GM18517 (cell line): ENCODE results near the gene CCDC85B.
"Not testable (repeated sequence)": the region's sequence is repeated elsewhere in the genome, so short reads cannot be mapped to it uniquely, and the experiment has no call there.

ENCODE experiments used
- ATAC-seq: cut with Tn5 transposase; IDR thresholded peaks from one replicate; pipeline ENCODE4 v1.9.1; 2021; ENCODE audit warnings: mild to moderate bottlenecking, moderate library complexity; ENCODE audit not compliant: unreplicated experiment

CCDC85B gene

DNA sequence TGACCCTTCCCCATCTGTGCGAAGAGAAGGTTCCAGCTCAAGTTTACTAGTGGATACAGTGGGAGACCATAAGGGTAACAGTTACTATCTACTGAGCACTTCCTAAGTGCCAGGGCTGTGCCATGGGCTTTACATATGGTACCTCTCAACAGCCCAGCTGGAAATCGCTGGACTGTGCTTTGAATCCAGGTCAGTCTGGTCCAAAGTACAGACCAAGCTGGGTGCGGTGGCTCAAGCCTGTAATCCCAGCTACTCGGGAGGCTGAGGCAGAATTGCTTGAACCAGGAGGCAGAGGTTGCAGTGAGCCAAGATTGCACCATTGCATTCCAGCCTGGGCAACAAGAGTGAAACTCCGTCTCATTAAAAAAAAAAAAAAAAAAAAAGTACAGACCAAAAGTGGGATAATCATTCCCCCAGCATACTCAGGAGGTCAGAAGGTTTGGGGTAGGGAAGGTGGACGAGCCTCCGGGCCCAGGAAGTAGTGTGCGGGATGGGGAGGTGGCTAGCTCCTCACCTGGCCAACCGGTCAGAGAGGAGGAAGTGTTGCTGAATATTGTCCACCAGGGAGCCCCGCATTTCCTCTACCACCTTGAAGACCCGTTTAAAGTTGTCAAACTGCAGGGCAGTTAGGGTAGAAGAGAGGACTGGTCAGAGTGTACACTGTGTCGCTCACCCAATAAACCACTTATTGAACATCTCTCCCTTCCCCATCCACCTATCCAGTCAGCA, 4.5 kb upstream of the CCDC85B start:
- ATAC-seq = no peak

DNA sequence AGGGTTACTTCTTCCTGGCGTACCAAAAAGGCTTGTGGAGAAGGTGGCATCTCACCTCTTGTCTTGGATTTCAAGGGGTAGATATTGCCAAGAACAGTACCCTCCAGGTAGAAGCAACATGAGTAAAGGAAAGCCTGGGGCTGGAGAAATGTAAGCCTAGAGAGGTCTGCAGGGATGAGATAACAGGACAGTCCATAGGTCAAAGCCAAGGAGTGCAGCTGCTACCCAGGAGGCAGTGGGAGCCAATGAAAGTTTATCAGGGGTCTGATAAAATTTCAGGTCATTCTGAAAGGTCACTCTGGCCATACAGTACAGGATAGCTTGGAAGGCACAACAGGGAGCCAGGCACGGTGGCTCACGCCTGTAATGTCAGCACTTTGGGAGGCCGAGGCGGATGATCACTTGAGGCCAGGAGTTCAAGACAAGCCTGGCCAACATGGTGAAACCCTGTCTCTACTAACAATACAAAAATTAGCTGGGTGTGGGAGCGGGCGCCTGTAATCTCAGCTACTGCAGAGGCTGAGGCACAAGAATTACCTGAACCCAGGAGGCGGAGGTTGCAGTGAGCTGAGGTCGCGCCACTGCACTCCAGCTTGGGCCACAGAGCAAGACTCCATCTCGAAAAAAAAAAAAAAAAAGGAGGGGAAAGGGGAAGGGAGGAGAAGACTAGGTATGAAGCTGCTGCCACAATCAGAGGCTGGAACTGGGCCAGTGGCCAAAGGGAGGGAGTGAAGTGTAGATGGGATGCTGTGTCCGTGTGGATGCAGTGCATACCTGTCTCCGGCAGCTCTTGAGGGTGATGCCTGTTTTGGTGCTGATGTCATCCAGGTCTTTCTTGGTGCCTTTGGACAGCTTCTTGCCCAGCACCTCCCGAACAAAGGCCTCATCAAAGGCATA, 3.4 kb upstream of the CCDC85B start:
- no peak for ATAC-seq

DNA sequence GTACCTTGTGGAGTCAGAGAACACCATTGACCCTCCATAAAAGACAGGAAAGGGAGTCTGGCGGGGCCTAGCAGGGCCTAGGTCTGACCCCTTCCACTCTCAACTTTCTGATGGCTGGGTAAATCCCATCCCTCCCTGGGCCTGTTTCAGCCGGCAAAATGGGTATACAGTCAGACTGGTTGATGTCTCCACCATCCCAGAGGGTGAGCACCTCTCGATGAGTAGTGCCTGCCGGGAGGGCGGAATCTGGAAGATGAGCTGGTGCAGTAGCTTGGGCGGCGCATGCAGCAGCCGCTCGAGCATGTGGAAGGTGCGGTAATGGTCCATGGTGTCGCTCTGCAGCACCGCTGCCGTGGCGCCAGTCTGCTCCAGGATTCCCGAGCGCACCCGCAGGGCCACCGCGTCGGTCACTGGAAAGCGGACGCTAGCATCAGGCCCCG, 2.7 kb upstream of the CCDC85B start:
- ATAC-seq = no peak

DNA sequence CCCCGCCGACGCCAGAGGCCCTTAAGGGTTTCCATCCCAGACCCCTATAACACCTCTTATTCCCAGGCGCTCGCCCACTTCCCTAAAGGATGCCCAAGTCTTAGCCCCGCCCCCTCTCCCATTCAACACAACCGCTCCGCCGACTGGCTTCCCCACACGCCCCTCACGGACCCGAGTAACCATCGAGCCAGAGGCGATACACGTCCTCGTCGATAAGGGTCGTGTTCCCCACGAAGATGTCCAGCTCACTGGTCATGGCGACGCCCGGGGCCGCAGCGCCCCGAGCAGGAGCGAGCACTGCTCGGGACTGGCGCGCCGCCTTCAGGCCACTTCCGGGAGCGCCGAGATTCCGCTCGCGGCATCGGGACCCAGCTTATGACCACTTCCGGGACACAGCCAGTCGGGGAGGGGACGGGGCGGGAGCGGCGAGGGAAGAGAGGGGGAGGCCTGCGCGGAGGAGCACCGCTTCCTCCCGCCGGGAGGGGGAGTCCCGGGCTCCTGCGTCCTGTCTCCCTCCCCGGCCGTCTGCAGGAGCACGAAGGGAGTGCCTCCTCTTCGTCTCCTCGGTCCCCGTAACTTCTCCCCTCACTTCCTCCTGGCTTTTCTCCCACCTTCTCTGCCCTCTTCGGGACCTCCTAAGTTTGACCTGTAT, 2.2 kb upstream of the CCDC85B start, which contains the start of gene FIBP:
FIBP (minus strand) TSS at position 309 of the 652 bp plus-strand sequence; CDS start at position 256, 53 bp downstream.
- peak; percentile 41 for ATAC-seq

DNA sequence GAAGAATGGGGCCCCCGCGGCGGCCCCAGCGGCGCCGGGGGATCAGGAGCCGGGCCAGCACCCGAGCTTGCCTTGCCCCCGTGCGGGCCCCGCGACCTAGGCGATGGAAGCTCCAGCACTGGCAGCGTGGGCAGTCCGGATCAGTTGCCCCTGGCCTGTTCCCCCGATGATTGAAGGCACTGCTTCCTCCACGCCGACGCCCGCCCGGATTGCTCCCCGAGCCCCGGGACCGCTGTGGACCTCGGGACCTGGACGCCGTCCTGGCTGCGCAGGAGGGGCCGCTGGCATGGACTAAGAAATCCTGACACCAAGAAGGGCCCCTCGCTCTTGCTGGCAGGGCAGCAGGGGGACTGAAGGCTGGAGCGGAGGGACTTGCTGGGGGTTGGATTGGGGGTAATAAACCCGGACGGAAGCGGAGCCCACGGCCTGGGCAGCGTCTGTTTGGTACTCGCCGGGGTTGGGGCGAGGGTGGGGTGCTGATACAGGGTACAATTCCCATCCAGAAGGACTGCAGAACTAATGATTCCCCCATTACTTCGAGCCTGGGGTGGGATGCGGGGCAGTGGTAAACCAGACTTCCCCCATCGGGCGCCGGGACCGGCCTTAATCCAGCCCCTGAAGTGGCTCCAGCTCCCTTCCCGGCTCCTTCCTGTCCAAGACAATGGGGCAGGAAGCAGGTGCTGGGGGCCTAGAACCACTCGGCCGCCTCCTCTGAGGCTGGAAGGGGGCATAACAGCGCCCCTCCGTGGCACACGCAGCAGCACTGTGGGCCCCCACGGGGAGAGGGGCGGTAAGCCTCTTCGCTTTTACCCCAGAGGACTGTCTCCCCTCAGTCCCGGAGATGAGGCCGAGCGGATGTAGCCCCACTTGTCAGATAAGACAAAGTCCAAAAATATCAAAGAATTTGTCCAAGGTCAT, 1.0 kb downstream of the CCDC85B start:
- ATAC-seq = no peak

DNA sequence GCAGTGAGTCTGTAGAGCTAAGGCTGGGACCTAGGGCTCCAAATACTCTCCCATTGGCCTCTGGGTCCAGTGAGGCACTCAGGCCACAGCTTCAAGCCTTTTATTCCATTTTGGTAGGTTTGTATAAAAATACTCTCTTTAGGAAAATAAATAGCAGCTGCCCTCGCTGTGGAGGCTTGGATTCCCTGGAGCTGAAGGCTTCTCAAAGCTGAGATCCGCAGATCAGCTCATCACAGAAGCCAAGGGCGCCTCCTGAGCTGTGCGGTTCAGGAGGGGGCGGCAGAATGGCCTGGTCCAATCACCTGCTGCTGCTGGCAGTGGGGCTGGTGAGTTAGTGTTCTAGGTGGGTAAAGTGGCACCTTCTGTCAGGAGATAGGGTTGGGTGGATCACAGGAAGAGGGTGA, 1.7 kb downstream of the CCDC85B start:
- ATAC-seq = not testable (repeated sequence)

DNA sequence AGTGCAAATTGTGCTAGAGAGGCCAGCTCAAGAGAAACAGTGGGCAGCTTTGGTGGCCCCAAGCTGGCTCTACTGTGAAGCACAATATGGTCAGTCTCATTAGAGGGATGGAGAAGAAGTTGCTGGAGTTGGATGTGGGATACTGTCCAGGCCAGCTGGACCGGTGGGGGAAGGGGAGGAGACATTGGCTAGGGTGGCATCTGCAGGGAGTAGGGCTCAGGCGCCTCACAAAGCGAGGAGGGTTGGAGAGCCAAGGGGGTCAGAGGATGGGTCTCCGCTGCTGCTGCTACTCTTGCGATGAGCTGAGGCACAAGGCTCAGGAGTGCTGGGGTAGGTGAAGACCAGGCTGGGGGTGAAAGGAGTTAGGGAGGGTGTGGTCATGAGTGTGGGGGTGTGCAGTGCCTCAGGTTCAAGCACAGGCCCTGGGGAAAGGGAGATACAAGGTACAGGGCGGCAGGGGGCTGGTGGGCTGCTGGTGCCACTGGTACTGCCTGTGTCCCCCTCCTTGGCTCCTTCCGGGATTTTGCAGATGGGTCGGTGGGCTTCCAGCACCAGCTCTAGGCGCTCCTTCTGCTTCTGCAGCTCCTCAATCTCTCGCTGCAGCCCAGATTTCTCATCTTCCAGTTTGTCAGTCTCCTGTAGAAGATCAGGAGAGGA, 2.3 kb downstream of the CCDC85B start:
- no peak for ATAC-seq

DNA sequence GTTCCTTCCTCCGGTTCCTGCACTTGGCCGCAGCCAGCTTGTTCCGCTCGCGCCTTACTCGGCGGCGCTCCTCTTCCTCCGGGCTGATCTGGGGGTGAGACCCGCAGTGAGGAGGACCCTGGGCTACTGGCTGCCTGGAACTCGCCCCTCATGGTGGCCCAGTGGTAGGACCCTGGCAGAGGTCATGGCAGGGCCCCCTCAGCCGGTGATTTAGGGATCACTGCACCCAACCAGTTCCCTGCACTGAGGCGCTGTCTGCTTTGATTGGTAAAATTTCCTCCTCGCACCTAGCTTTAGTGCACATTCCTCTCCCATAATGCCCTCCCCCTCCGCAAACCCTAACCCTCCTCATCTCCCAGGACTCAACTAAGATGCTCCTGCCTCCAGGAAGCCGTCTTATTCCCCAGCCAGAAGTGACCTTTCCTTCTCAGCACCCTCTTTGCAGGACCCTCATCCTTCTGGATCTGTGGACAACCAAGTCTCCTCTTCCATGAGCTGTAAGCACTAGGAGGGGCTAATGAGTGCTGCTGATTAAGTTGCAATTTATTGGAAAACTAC, 3.6 kb downstream of the CCDC85B start:
- no peak for ATAC-seq

DNA sequence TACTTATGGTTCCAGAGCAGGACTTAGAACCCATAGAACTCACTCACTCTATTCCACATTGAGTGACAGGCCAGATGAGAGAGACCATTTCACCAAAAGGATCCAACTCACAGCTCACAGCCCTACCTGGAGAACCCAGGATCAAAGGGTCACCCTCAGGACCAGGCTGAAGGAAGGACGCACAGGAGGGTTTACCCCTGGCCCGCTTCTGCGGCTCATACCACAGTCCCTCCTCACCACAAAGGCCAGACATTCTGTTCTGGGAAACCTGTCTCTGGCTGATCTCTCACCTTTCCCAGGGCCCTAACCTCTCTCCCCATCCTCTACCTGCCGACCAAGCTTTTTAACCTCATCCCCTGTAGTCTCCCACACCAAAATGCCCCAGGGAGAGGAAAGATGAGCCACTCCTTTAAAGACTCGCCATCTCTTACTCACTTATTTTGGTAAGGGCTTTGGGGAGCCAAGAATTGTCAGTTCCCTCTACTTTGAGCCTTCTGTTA, 5.1 kb downstream of the CCDC85B start:
- ATAC-seq = no peak

DNA sequence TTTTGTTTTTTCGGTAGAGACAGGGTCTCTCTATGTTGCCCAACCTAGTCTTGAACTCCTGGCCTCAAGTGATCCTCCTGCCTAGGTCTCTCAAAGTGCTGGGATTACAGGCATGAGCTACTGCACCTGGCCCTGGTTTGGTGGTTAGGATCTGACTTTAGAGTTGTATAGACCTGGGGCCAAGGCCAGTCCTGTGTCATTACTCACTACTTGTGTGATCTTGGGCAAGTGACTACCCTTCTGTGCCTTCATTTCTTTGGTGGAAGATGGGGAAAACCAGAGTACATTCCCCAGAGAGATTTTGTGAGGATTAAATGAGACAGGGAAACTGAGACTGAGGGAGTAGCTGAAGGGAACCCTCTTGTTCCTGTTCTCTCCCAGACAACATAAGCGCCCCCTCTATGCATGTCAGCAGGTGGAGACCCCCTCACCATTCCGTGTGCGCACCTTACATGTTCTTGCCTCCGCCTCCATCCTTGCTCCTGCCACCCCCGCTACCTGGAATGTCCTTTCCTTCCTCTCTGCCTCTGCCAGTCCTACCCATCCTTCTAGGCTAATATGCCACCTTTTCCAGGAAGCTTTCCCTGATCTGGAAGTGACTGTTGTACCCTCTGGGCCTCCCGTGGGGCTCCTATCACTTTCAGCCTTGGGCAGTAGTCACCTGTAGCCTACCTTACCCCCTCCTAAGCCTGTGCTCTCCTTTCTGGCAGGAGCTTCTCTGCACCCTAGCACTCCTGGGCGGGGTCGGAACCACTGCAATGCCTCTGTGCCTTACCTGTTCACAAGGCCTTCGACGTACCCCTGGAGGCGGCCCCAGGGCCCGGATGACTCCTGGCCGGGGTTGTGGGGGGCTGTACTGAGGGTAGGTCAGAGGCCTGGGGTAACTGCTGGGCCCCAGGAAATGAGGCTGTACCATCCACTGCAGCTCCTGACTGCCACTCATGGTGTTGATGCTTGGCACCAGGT, 5.8 kb downstream of the CCDC85B start:
- no peak for ATAC-seq

DNA sequence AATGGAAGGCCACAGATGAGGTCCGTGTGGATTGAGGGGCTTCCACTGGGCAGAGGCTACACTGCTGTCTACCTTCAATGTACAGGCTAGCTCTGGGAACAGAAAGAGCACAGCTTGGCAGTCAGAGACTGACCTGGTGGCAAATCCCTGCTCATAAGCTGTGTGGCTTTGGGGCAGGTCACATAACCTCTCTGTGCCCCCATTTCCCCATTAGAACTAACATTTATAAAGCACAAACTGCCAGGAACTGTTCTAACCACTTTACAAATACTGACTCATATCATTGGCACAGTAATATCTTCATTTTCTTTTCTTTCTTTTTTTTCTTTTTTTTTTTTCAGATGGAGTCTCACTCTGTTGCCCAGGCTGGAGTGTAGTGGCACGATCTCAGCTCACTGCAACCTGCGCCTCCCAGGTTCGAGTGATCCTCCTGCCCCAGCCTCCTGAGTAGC, 6.6 kb downstream of the CCDC85B start:
- ATAC-seq = no peak

DNA sequence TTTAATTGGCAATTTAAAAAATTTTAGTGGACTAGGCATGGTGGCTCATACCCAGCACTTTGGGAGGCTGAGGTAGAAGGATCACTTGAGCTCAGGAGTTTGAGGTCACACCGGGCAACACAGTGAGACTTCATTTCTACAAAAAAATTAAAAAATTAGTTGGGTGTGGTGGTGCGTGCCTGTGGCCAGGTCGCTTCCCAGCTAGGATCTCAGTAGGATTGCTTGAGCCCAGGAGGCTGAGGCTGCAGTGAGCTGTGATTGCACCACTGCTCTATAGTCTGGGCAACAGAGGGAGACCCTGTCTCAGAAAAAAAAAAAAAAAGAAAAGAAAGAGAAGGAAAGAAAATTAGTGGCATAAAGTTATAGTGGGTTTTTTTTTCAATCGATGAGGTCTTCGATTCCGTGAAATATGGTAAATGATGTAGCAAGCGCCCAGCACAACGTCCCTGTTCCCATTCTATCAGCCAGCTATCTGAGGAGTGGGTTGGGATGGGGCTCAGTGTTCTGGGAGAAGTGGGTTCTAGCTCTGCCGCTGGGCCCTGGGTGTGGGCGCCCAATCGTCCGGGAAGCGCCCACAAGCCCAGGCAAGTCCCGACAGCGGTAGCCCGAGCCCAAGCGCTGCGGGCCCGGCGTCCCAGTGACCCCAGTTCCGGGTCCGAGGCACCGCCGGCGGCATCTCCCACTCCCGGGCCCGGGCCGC, 8.3 kb downstream of the CCDC85B start:
- no peak for ATAC-seq

DNA sequence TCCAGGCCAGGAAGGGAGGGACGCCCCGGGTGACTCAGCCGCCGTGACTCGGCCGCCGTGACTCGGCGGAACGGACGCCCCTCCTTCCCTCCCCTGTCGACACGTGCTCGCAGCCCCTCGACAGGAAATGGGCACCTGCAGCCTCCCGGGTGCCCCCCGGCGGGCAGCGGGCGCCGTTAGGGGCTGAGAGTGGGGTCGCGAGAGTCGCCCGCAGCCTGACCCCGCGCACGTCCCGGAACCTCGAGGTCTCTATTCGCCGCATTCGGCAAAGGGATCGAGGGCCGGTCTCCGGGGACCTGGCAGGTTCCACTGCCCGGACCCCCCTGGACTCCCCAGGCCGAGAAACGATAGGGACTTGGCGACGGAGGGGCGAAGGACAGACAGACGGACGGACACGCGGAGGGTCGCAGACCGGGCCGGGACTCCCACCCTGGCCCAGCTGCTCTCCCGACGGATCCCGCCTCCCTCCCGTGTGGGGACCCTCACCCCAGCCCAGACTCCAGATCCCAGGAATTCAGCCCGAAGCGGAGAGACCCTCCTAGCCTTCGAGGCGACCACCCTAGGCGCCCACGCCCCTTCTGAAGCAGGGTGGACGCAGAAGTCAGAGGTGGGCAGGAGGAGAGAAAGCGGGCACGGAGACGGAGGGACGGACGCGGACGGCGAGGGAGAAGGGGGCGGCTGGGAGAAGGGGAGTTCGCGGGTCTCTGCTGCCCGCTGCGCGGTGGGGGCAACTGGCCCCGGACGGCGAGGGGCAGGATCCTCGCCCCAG, 9.1 kb downstream of the CCDC85B start:
- no peak for ATAC-seq

DNA sequence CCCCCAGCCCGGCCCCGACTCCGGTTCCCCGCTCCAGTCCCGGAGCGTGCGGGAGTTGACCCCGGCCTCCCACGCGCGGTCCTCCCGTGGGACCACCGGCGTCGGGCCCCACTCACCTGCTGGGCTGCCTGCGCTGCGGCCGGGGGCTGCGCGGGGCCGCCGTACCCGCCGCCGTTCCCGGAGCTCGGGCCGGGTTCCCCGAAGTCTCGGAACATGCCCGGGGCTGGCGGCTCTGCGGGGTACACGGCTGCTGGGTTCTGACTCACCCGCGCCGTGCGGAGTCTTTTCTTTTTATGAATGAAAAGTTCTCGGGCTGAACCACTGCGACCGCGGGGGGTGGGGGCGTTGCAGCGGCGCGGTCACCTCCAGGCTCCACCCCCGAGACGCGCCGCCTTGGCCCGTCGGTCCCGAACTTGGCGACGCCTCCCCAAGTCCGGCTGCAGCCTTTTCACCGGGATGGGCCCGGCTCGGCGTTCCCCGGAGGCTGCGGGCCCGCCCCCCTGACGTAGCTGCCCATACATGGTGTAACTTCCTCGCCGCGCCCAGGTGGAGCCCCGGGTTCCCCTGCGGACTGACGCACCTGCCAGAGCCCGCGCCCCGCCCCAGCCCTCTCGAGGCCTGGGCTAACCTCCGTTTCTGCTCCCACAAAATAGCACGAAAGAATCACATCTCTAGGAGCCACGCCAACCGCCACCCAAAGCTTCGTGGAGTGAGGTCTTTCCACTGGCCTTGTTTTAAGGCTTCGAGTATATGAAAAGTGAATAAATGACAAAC, 9.8 kb downstream of the CCDC85B start, which contains the start of gene FOSL1:
FOSL1 (minus strand) TSS at position 264 of the 774 bp plus-strand sequence; CDS start at position 215, 49 bp downstream.
- ATAC-seq = peak; percentile 70

DNA sequence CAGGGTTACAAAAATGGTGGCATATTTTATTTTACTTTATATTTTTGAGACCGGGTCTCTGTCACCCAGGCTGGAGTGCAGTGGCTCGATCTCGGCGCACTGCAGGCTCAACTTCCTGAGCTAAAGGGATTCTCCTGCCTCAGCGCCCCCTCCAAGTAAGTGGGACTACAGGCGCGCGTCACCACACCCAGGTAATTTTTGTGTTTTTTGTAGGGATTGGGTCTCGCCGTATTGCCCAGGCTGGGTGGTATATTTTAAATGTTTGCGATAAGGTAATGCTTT, 10.4 kb downstream of the CCDC85B start:
- no peak for ATAC-seq

DNA sequence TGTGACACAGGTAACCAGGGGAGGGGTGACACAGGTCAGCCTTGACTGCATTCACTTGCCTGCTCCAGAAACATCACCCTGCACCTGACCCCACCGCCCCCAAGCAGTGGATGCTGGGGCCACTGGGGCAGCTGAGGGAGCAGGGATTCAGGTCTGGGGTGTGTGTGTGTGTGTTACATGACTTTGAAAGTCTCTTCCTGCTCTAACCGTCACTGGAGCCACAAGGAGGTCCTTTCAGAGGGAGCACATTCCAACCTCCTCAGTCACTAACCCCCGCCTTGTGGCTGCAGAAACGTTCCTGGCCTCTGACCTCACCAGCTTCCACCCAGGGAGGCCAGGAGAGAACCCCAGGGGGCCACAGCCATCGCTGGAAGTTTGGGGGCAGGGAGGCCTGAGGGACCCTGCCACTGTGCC, 12.6 kb downstream of the CCDC85B start:
- no peak for ATAC-seq
